CD14-positive monocyte (primary cell): ENCODE measurements around the gene NBPF10. TPM values are rescaled to one million over a fixed set of nuclear protein-coding genes. Genes with fewer than 3 reads are reported as not detected.

Experiments used
- polyA plus RNA-seq, 3 donors: library from polyadenylated mRNA; depleted of rRNA in 1 of 3; unstranded in 2 of 3; stranded (reverse) in 1 of 3; fragments of 300-500 nt in 2 of 3; fragments of >200 nt in 1 of 3; fragmentation: Illumina TruSeq in 2 of 3; gene quantifications; 1 replicate in 2 of 3; 2 replicates in 1 of 3; pipeline ENCODE4 v1.2.3, GENCODE V29; 2012 to 2021

The NBPF10 gene
- polyA plus RNA-seq, 3 donors = 0.04 to 6.1 (median 0.10) TPM

Other genes starting within 250 kb of the NBPF10 start
- 1 to 10 TPM in 1 of 3 donors, not detected in 2; 1.2 TPM for gene ITGA10, start 234.8 kb downstream of the NBPF10 start, polyA plus RNA-seq
- gene PEX11B, start 226.1 kb downstream of the NBPF10 start, polyA plus RNA-seq = 10 to 100 TPM; 12.0 to 38.2 (median 37.9) TPM
- 100 to 1,000 TPM in 2 of 3 donors, 10 to 100 TPM in 1; 91.5 to 171 (median 115) TPM for gene RBM8A, start 217.3 kb downstream of the NBPF10 start, polyA plus RNA-seq
- gene LIX1L, start 186.8 kb downstream of the NBPF10 start, polyA plus RNA-seq = 10 to 100 TPM in 1 of 3 donors, 1 to 10 TPM in 2; 6.3 to 13.6 (median 8.5) TPM
- under 1 TPM in 1 of 3 donors, not detected in 2; 0.31 TPM for gene ANKRD34A, start 180.2 kb downstream of the NBPF10 start, polyA plus RNA-seq
- 10 to 100 TPM; 11.6 to 39.0 (median 36.2) TPM for gene POLR3GL, start 180.1 kb downstream of the NBPF10 start, polyA plus RNA-seq
- gene TXNIP, start 148.2 kb downstream of the NBPF10 start, polyA plus RNA-seq = 1,000 to 10,000 TPM in 1 of 3 donors, 100 to 1,000 TPM in 2; 640 to 3,778 (median 844) TPM
- not detected for gene HJV, start 123.1 kb downstream of the NBPF10 start, polyA plus RNA-seq
- 10 to 100 TPM; 40.4 to 58.0 (median 57.6) TPM for gene NOTCH2NLA, start 84.2 kb upstream of the NBPF10 start, polyA plus RNA-seq